ENCODE data around the gene TMEM126B. TPM values are rescaled to one million over a fixed set of nuclear protein-coding genes. Genes with fewer than 3 reads are reported as not detected.
A peak's percentile ranks its signal among the peaks of the same experiment; 100 is the strongest.

TMEM126B gene
- total and polyA plus RNA-seq, 8 donors: 9.7 to 39.3 (median 16.7) TPM

DNA sequence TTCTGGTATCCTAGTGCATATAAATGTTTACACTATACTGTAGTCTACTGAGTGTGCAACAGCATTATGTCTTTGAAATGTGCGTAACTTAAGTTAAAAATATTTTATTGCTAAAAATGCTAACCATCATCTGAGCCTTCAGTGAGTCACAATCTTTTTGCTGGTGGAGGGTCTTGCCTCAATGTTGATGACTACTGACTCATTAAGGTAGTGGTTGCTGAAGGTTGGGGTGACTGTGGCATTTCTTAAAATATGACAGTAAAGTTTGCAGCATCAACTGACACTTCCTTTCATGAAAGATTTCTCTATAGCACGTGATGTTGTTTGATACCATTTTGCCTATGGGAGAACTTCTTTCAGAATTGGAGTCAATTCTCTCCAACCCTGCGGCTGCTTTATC, 45.0 kb downstream of the TMEM126B start:
- 85 to 91% methylated on average over 3 of the region's 3 CpGs for WGBS, 2 donors
- ATAC-seq: no peak

DNA sequence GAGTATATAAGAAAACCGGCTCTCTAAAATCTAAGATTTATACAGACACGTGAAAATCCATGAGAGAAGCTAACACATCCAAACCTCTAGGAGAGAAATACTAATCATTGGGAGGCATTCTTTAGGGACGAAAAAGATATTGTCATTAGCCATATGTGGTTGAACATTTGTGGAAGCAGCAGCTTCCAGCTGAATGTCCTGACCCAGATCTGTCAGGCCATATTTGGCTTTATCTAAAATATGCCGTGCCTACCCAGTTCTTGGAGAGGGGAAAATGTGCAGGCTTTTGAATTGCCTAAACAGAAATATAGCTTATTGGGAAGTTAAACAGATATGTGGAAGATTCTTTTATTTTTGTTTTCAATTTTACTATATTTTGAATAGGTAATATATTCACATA, 51.2 kb downstream of the TMEM126B start:
- no peaks in the 10 kb centered on the region for H3K27me3 ChIP-seq
- peaks cover 0 to 5% (median 5%) of the 10 kb centered on the region in 3 donors for H3K4me1 ChIP-seq
- no peak overlapping the region for H3K27ac ChIP-seq
- TF ChIP-seq, protein P1, sequence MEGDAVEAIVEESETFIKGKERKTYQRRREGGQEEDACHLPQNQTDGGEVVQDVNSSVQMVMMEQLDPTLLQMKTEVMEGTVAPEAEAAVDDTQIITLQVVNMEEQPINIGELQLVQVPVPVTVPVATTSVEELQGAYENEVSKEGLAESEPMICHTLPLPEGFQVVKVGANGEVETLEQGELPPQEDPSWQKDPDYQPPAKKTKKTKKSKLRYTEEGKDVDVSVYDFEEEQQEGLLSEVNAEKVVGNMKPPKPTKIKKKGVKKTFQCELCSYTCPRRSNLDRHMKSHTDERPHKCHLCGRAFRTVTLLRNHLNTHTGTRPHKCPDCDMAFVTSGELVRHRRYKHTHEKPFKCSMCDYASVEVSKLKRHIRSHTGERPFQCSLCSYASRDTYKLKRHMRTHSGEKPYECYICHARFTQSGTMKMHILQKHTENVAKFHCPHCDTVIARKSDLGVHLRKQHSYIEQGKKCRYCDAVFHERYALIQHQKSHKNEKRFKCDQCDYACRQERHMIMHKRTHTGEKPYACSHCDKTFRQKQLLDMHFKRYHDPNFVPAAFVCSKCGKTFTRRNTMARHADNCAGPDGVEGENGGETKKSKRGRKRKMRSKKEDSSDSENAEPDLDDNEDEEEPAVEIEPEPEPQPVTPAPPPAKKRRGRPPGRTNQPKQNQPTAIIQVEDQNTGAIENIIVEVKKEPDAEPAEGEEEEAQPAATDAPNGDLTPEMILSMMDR (IDR thresholded peaks at IDR 0.05): no peak
- DNase-seq (no peak), FAIRE-seq (no peak), ATAC-seq (no peak)
- 43 to 61% methylated on average over 4 of the region's 4 CpGs for WGBS, 2 donors
- H3K36me3 ChIP-seq: no peaks in the 10 kb centered on the region
- no peak overlapping the region for H3K4me3 ChIP-seq
- intact Hi-C loops (cut with DNase I): no loop called here
- no peaks in the 10 kb centered on the region for H3K9me3 ChIP-seq

More for the DNA sequence above, 45.0 kb downstream of the TMEM126B start:
- Histone ChIP-seq H3K27me3 (no peaks in the 10 kb centered on the region), H3K4me3 (no peak overlapping the region), H3K36me3 (no peaks in the 10 kb centered on the region), H3K9me3 (no peaks in the 10 kb centered on the region), H3K4me1 (no peaks in the 10 kb centered on the region), H3K27ac (no peak overlapping the region)
- TF ChIP-seq, protein P1 (IDR thresholded peaks at IDR 0.05): no peak
- no peak for DNase-seq
- no peak for FAIRE-seq
- intact Hi-C loops (cut with DNase I): no loop called here

DNA sequence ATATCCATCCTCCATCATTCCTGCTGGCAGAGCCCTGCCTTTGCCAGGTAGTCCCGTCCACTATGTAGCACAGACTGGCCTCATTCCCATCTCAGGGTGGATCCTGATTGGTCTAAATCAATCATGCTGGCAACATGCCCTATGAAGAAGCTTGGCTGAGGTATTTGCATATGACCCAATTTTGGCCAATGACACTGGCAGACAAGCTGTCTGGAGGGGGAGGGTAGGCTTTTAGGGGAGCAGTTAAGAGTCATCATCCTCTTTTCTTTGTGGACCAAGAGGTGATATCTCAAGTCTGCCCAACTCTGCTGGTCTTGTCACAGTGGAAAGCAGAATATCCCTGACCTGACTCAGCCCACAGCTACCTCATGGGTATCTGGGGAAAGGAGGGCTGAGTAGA, 52.5 kb downstream of the TMEM126B start:
- ATAC-seq (peak in 1 of 4 donors; percentile 20), FAIRE-seq (no peak), DNase-seq (no peak)
- intact Hi-C loops (cut with DNase I): no loop called here
- Histone ChIP-seq H3K27ac (no peak overlapping the region), H3K4me1 (peaks cover 0 to 5% (median 5%) of the 10 kb centered on the region in 3 donors), H3K9me3 (no peaks in the 10 kb centered on the region), H3K27me3 (no peaks in the 10 kb centered on the region), H3K36me3 (no peaks in the 10 kb centered on the region), H3K4me3 (no peak overlapping the region)
- TF ChIP-seq, protein P1 (IDR thresholded peaks at IDR 0.05): no peak
- WGBS, 2 donors: 52 to 69% methylated on average over 1 of the region's 1 CpG

DNA sequence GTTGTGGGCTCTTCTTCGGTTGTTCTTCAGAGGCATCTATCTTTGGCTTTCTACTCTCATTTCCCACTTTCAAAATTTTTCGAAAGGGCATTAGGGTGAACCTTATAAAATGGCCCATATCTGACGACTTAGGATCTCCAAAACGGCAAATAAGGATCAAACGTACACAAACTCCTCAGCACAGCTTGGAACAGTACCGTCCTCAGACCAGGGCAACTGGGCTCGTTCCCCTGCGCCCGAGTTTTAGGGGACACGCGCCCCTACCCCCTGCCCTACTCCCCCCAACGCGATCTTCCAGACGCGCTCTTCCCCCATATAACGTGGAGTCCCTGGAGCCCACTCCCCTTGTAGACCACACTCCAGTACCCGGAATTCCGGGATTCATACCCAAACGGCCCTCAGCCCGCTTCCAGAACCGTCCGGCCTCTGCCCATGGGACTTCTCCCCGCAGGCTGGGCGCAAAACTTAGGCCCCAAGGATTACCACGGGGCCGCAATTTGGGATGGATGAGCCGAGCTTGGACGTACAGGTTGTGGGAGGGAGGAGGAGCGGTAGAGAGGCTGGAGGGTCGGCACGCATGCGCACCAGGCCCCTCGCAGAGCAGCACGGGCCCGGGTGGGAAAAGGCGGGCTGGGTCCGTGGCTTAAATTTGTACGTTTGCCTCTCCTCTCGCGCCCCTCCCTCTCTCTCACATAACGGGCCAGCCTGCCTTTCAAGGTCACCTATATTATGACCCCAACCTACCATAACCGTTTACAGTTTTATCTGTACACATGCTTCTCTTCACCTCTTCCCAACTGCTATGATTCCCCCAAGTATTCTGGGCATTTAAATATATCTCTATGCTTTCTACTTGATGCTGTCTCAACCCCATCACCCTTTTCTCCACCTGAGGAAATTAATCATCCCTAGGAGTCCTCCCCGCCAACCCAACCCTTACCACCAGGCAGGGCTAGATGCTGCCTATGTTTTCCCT, 54.2 kb downstream of the TMEM126B start:
- TF ChIP-seq, protein P1 (IDR thresholded peaks at IDR 0.05): no peak
- H3K27ac ChIP-seq: no peak overlapping the region
- FAIRE-seq (no peak), ATAC-seq (peak; percentile 81 to 92 (median 88)), DNase-seq (peak; percentile 48 to 85 (median 64))
- peak overlapping the region; percentile 14 to 67 (median 46) for H3K4me3 ChIP-seq
- H3K36me3 ChIP-seq: no peaks in the 10 kb centered on the region
- WGBS, 2 donors: 26 to 34% methylated on average over 42 to 43 of the region's 43 CpGs
- H3K4me1 ChIP-seq: peaks cover 0 to 5% (median 5%) of the 10 kb centered on the region in 3 donors
- intact Hi-C loops (cut with DNase I): no loop called here
- no peaks in the 10 kb centered on the region for H3K9me3 ChIP-seq
- no peaks in the 10 kb centered on the region for H3K27me3 ChIP-seq
